ENCODE data around the gene TSPAN17. TPM values are rescaled to one million over a fixed set of nuclear protein-coding genes. Genes with fewer than 3 reads are reported as not detected.

Gene TSPAN17
- total and polyA plus RNA-seq, 9 of the 15 experiments (the other 6 are each of a cell fraction or from before 2014, with no cell fraction given), result 0.73 to 58.3 (median 34.5) TPM

DNA sequence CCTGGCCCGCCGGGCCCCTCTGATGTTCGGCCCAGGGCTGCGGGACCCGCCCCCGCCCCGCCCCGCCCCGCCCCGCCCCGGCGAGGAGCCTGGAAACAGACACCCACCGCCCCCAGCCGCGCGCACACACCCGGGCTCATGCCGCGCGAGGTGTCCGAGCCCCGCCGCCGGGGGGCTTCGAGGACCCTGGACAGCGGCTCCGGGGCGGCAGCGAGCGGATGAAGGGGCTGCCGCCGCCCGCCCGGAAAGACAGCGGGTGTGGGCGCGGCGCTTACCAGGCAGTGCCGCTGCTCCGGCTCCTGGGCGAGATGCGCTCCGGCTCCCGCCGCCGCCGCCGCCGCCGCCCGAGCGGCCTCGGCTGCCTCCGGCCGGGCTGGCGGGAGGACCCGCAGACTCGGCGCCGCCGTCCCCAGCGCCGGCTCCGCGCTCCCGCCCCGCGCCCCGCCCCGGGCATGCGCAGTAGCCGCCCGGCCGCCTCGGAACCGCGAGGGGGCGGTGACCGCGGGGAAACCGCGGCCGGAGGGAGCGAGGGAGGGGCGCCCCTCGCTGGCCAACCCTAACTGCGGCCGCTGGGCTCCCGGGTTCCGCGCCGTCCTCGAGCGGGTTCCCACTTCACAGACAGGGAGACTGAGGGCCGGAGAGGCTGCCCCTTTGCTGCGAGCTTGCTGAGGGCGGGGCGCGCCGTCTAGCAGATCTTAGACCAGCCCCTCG, 37.4 kb upstream of the TSPAN17 start, which contains the start of gene GPRIN1 (continued):
- TF ChIP-seq KLF10 (CRISPR knock-in tag; IDR thresholded peaks at IDR 0.05) (no peak), ZNF282 (CRISPR knock-in tag; IDR thresholded peaks at IDR 0.05) (no peak), RNF2 (IDR thresholded peaks at IDR 0.05) (no peak), RBM15 (IDR thresholded peaks at IDR 0.05; ENCODE audit: insufficient read depth, low read length) (no peak), PRPF4 (IDR thresholded peaks at IDR 0.05; ENCODE audit: insufficient read depth, low read depth, low read length, poor library complexity, severe bottlenecking) (no peak), DLX4 (CRISPR knock-in tag; IDR thresholded peaks at IDR 0.05) (no peak), ZNF764 (CRISPR knock-in tag; IDR thresholded peaks at IDR 0.05; ENCODE audit: low read depth) (no peak), ARID1B (IDR thresholded peaks at IDR 0.05) (no peak), KAT2B (IDR thresholded peaks at IDR 0.05; ENCODE audit: low read depth, low read length) (no peak), GTF2F1 (IDR thresholded peaks at IDR 0.05; ENCODE audit: low read depth, low read length) (no peak), ZFP1 (CRISPR knock-in tag; IDR thresholded peaks at IDR 0.05) (no peak), ZFP30 (CRISPR knock-in tag; IDR thresholded peaks at IDR 0.05; ENCODE audit: borderline replicate concordance) (no peak), ZNF140 (CRISPR knock-in tag; IDR thresholded peaks at IDR 0.05) (no peak), CAMTA2 (CRISPR knock-in tag; conservative IDR thresholded peaks at IDR 0.05) (no peak), PCBP1 (IDR thresholded peaks at IDR 0.05; ENCODE audit: low read depth, low read length, poor library complexity, severe bottlenecking) (no peak), HNRNPUL1 (IDR thresholded peaks at IDR 0.05; ENCODE audit: low read length) (no peak), FUS (optimal IDR thresholded peaks at IDR 0.05; ENCODE audit: low read depth, low read length) (no peak), PYGO2 (tag; IDR thresholded peaks at IDR 0.05) (no peak), TFAM (CRISPR knock-in tag; conservative IDR thresholded peaks at IDR 0.05) (no peak), BRD4 (IDR thresholded peaks at IDR 0.05) (no peak), BDP1 (IDR thresholded peaks at IDR 0.05; ENCODE audit: insufficient read depth, insufficient read length) (no peak), ARID4B (CRISPR knock-in tag; IDR thresholded peaks at IDR 0.05) (peak; percentile 24; the same call in 1 of the 2 replicates)
- TF ChIP-seq, protein P1, sequence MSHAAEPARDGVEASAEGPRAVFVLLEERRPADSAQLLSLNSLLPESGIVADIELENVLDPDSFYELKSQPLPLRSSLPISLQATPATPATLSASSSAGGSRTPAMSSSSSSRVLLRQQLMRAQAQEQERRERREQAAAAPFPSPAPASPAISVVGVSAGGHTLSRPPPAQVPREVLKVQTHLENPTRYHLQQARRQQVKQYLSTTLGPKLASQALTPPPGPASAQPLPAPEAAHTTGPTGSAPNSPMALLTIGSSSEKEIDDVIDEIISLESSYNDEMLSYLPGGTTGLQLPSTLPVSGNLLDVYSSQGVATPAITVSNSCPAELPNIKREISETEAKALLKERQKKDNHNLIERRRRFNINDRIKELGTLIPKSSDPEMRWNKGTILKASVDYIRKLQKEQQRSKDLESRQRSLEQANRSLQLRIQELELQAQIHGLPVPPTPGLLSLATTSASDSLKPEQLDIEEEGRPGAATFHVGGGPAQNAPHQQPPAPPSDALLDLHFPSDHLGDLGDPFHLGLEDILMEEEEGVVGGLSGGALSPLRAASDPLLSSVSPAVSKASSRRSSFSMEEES (CRISPR knock-in tag; IDR thresholded peaks at IDR 0.05), result no peak
